OCI-LY7 (cell line): ENCODE measurements around the gene PRR3. TPM values are rescaled to one million over a fixed set of nuclear protein-coding genes. Genes with fewer than 3 reads are reported as not detected.
A peak's percentile ranks its signal among the peaks of the same experiment; 100 is the strongest.

Experiments
- BruUV-seq: library from RNA; stranded (reverse); fragments of 400-500 nt; replicated peaks from 2 replicates; lab custom pipeline; 2021; lab: Mats Ljungman, UMichigan
- CTCF ChIA-PET: fragments of 300-600 bp; sonication (Branson Sonifier 250); formaldehyde crosslinking; loops from one replicate; lab custom pipeline; 2022; ENCODE audit warnings: antibody characterized with exemption; ENCODE audit not compliant: unreplicated experiment; lab: Charles Lee
- POLR2A ChIA-PET: fragments of 300-600 bp; sonication (Branson Sonifier 250); formaldehyde crosslinking; loops from one replicate; lab custom pipeline; 2022; ENCODE audit warnings: antibody characterized with exemption; lab: Charles Lee
- DNase-seq: peaks from one replicate; pipeline ENCODE4 v3.0.0-alpha.2; 2015; ENCODE audit warnings: low spot score
- H2AFZ ChIP-seq: fragments of 200-600 bp; sonication (generic), shearing (Covaris generic); 2 replicates; pipeline ENCODE4 v1.6.1; 2014; ENCODE audit warnings: mild to moderate bottlenecking, antibody characterized with exemption, low read length, moderate library complexity
- H3K27ac ChIP-seq: fragments of 200-600 bp; sonication (generic); 2 replicates; pipeline ENCODE4 v1.5.1; 2014; ENCODE audit warnings: mixed run types, low read depth, mild to moderate bottlenecking, moderate library complexity, low read length, inconsistent platforms; ENCODE audit not compliant: poor library complexity, severe bottlenecking
- H3K36me3 ChIP-seq: fragments of 200-600 bp; sonication (generic); 2 replicates; pipeline ENCODE4 v1.6.1; 2014; ENCODE audit warnings: mild to moderate bottlenecking, antibody characterized with exemption, low read length, moderate library complexity, mixed read lengths; ENCODE audit not compliant: insufficient read depth
- H3K4me1 ChIP-seq: fragments of 200-600 bp; sonication (generic); 2 replicates; pipeline ENCODE4 v1.5.1; 2014; ENCODE audit warnings: mild to moderate bottlenecking, low read length; ENCODE audit not compliant: insufficient read depth, poor library complexity, severe bottlenecking
- H3K4me2 ChIP-seq: fragments of 200-600 bp; sonication (generic); 2 replicates; pipeline ENCODE4 v1.6.1; 2014; ENCODE audit warnings: mild to moderate bottlenecking, low read length
- H3K4me3 ChIP-seq: fragments of 200-600 bp; sonication (generic); 2 replicates; pipeline ENCODE4 v1.5.1; 2014; ENCODE audit warnings: mild to moderate bottlenecking, low read depth, low read length; ENCODE audit not compliant: poor library complexity, severe bottlenecking
- H3K79me2 ChIP-seq: fragments of 200-600 bp; sonication (generic); 2 replicates; pipeline ENCODE4 v1.6.1; 2016; ENCODE audit warnings: low read depth, mild to moderate bottlenecking, low read length, moderate library complexity, mixed read lengths; ENCODE audit not compliant: insufficient read depth
- H3K9me2 ChIP-seq: fragments of 200-600 bp; sonication (generic); 2 replicates; pipeline ENCODE4 v1.6.1; 2016; ENCODE audit warnings: mild to moderate bottlenecking, low read length, mixed read lengths; ENCODE audit not compliant: insufficient read depth
- H3K9me3 ChIP-seq: fragments of 200-600 bp; sonication (generic); 2 replicates; pipeline ENCODE4 v1.6.1; 2014; ENCODE audit warnings: mild to moderate bottlenecking, mixed run types, low read length, mixed read lengths
- H4K20me1 ChIP-seq: fragments of 200-600 bp; sonication (generic); 2 replicates; pipeline ENCODE4 v1.6.1; 2014; ENCODE audit warnings: mild to moderate bottlenecking, antibody characterized with exemption, low read length, moderate library complexity, mixed read lengths; ENCODE audit not compliant: insufficient read depth
- CTCF ChIP-seq: fragments of 200-600 bp; sonication (generic); conservative IDR thresholded peaks from 2 replicates; pipeline ENCODE4 v1.5.1; 2014; ENCODE audit warnings: mild to moderate bottlenecking, antibody characterized with exemption, low read length, moderate library complexity, mixed read lengths
- EZH2phosphoT487 ChIP-seq: fragments of 200-600 bp; sonication (generic); IDR thresholded peaks from 2 replicates; pipeline ENCODE4 v1.6.1; 2018; ENCODE audit warnings: low read depth, borderline replicate concordance, mild to moderate bottlenecking, mixed run types, antibody characterized with exemption, low read length, moderate library complexity, mixed read lengths
- intact Hi-C: fragments of 100-400 bp; cut with micrococcal nuclease; formaldehyde crosslinking; loops from one replicate; pipeline ENCODE4 v1.10.0; 2022; ENCODE audit not compliant: unreplicated experiment
- total RNA-seq, 2 experiments: library from RNA; depleted of rRNA in 1 of 2; stranded (reverse); fragments of >200 nt in 1 of 2; shearing (Covaris generic) in 1 of 2; gene quantifications; 2 replicates each; pipeline ENCODE4 v1.2.3, GENCODE V29; 2014 to 2022

Gene PRR3
- total RNA-seq, 2 experiments from 2014 or later = 25.2 to 34.9 TPM

- ChIA-PET POLR2A (interaction anchor here (0.9 to 2.5 kb wide), 6 partner anchors 8 to 25 kb away, joined by 3 to 10 read pairs (median 3); no protein-coding TSS in a partner anchor), CTCF (no interaction called here)
- Histone ChIP-seq H3K27ac (peak overlapping the region; percentile 70), H3K4me1 (peaks cover 30% of the 10 kb centered on the region), H3K36me3 (no peaks in the 10 kb centered on the region), H3K9me3 (no peaks in the 10 kb centered on the region), H3K79me2 (no peaks in the 10 kb centered on the region), H2AFZ (peak overlapping the region; percentile 39; the same call in 1 of the 2 replicates), H3K9me2 (no peaks in the 10 kb centered on the region), H3K4me3 (peak overlapping the region; percentile 52), H3K4me2 (peak overlapping the region; percentile 84), H4K20me1 (no peaks in the 10 kb centered on the region)
- intact Hi-C loops = loop anchor here (2.0 kb wide), 1 partner anchor 20 kb away; the partner anchor contains the start of gene HLA-E
- peak; percentile 76 for DNase-seq
- no peak for TF ChIP-seq CTCF
- TF ChIP-seq EZH2phosphoT487 = no peak
- TSS peak; percentile 92 for BruUV-seq
Measured at GRCh38 chr6:30508890-30509736, 48.0 kb upstream of the PRR3 start.

- no peaks in the 10 kb centered on the region for H4K20me1 ChIP-seq
- intact Hi-C loops = no loop called here
- no peaks in the 10 kb centered on the region for H3K9me2 ChIP-seq
- TF ChIP-seq EZH2phosphoT487 (no peak), CTCF (no peak)
- no peak overlapping the region for H3K4me3 ChIP-seq
- no TSS peak for BruUV-seq
- H3K9me3 ChIP-seq = no peaks in the 10 kb centered on the region
- no peak overlapping the region for H3K4me2 ChIP-seq
- POLR2A ChIA-PET = interaction anchor here (0.9 to 2.5 kb wide), 4 partner anchors 9 to 105 kb away, joined by 3 to 10 read pairs (median 4); no protein-coding TSS in a partner anchor
- CTCF ChIA-PET = no interaction called here
- H3K79me2 ChIP-seq = no peaks in the 10 kb centered on the region
- no peaks in the 10 kb centered on the region for H3K36me3 ChIP-seq
- DNase-seq = no peak
- H2AFZ ChIP-seq = no peak overlapping the region
- peaks cover 33% of the 10 kb centered on the region for H3K4me1 ChIP-seq
- H3K27ac ChIP-seq = no peak overlapping the region
Measured at GRCh38 chr6:30510419-30511168, 46.5 kb upstream of the PRR3 start.
